RPMI7951 (cell line): ENCODE results near the gene ADRA1B. TPM values are rescaled to one million over a fixed set of nuclear protein-coding genes. Genes with fewer than 3 reads are reported as not detected.
A peak's percentile ranks its signal among the peaks of the same experiment; 100 is the strongest.
"Not testable (repeated sequence)": the region's sequence is repeated elsewhere in the genome, so short reads cannot be mapped to it uniquely, and the experiment has no call there.

Experiments
- DNase-seq: peaks from one replicate; pipeline ENCODE4 v3.0.0-alpha.2; 2012; ENCODE audit warnings: low read depth
- total RNA-seq: library from RNA; depleted of rRNA; stranded (reverse); fragments of >200 nt; shearing (Covaris generic); gene quantifications from 2 replicates; pipeline ENCODE4 v1.2.3, GENCODE V29; 2014; rRNA removed

ADRA1B gene
- total RNA-seq, 1 experiment from 2014 or later: not detected

GRCh38 chr5:160014197-160014596 lies 97.9 kb downstream of the ADRA1B start:
- not testable (repeated sequence) for DNase-seq

- no peak for DNase-seq
Observed at GRCh38 chr5:160018945-160019625, 102.8 kb downstream of the ADRA1B start.

GRCh38 chr5:160020266-160020770 lies 104.0 kb downstream of the ADRA1B start:
- DNase-seq: no peak

GRCh38 chr5:160020964-160021363 lies 104.7 kb downstream of the ADRA1B start:
- DNase-seq: no peak

GRCh38 chr5:160021831-160022446 lies 105.7 kb downstream of the ADRA1B start:
- DNase-seq: peak; percentile 53

Other genes starting within 250 kb of the ADRA1B start
- 43.9 and 46.9 TPM in 2 replicates for gene TTC1, start 92.7 kb downstream of the ADRA1B start, total RNA-seq
- 16.1 and 16.6 TPM in 2 replicates for gene PWWP2A, start 203.0 kb downstream of the ADRA1B start, total RNA-seq